Muscle of arm (tissue), 12 donors: Measurements from ENCODE around the gene SLC66A2. TPM values are rescaled to one million over a fixed set of nuclear protein-coding genes. Genes with fewer than 3 reads are reported as not detected.
A peak's percentile ranks its signal among the peaks of the same experiment; 100 is the strongest.
"Not testable (repeated sequence)": the region's sequence is repeated elsewhere in the genome, so short reads cannot be mapped to it uniquely, and the experiment has no call there.

Experiments
- DNase-seq: peaks from one replicate; pipeline ENCODE4 v3.0.0-alpha.2; 2013
- polyA plus RNA-seq, 12 donors: library from polyadenylated mRNA; unstranded; fragments of 120-200 nt; gene quantifications; one replicate each; pipeline ENCODE4 v1.2.1, GENCODE V29; 2013; ENCODE audit not compliant: insufficient read length in 12 of 12

Gene SLC66A2
- polyA plus RNA-seq, 12 donors = 17.4 to 27.9 (median 20.9) TPM; not detected in 1

GRCh38 chr18:79972720-79973119 lies 21.3 kb upstream of the SLC66A2 start:
- no peak for DNase-seq

- DNase-seq = no peak
Measured at GRCh38 chr18:79971986-79972385, 20.5 kb upstream of the SLC66A2 start.

- no peak for DNase-seq
Measured at GRCh38 chr18:79971211-79971952, 19.9 kb upstream of the SLC66A2 start.

- DNase-seq = no peak
Measured at GRCh38 chr18:79970419-79971133, 19.1 kb upstream of the SLC66A2 start.

GRCh38 chr18:79965119-79965902 lies 13.9 kb upstream of the SLC66A2 start:
- DNase-seq = peak; percentile 26

- no peak for DNase-seq
Measured at GRCh38 chr18:79964330-79965118, 13.1 kb upstream of the SLC66A2 start, which contains the start of gene HSBP1L1. Gene HSBP1L1, plus strand, starts transcription at chr18:79964643. Its CDS starts 93 bp downstream, at chr18:79964736.

GRCh38 chr18:79963658-79964329 lies 12.3 kb upstream of the SLC66A2 start:
- no peak for DNase-seq

GRCh38 chr18:79962835-79963657 lies 11.6 kb upstream of the SLC66A2 start:
- DNase-seq = no peak

GRCh38 chr18:79962311-79962710 lies 10.9 kb upstream of the SLC66A2 start:
- no peak for DNase-seq

- no peak for DNase-seq
Measured at GRCh38 chr18:79961527-79962291, 10.3 kb upstream of the SLC66A2 start.

GRCh38 chr18:79960921-79961526 lies 9.6 kb upstream of the SLC66A2 start:
- DNase-seq = no peak

- DNase-seq = not testable (repeated sequence)
Measured at GRCh38 chr18:79960161-79960801, 8.8 kb upstream of the SLC66A2 start.

GRCh38 chr18:79958981-79959380 lies 7.5 kb upstream of the SLC66A2 start:
- DNase-seq = no peak

GRCh38 chr18:79956276-79956675 lies 4.8 kb upstream of the SLC66A2 start:
- DNase-seq = no peak

- DNase-seq = no peak
Measured at GRCh38 chr18:79955302-79956075, 4.0 kb upstream of the SLC66A2 start.

GRCh38 chr18:79954791-79955190 lies 3.3 kb upstream of the SLC66A2 start:
- DNase-seq = no peak

GRCh38 chr18:79953971-79954651 lies 2.7 kb upstream of the SLC66A2 start:
- DNase-seq = no peak
